SK-N-MC (cell line): Measurements from ENCODE around the gene GP1BA.

Experiments used
- EZH2 ChIP-seq: fragments of 200-600 bp; sonication (generic); IDR thresholded peaks from one replicate; pipeline ENCODE4 v1.6.1; 2017; ENCODE audit warnings: antibody characterized with exemption
- POLR2AphosphoS5 ChIP-seq: IDR thresholded peaks from 2 replicates; pipeline ENCODE4 v1.6.1; 2012; ENCODE audit warnings: mild to moderate bottlenecking, low read depth, low read length, borderline replicate concordance

DNA sequence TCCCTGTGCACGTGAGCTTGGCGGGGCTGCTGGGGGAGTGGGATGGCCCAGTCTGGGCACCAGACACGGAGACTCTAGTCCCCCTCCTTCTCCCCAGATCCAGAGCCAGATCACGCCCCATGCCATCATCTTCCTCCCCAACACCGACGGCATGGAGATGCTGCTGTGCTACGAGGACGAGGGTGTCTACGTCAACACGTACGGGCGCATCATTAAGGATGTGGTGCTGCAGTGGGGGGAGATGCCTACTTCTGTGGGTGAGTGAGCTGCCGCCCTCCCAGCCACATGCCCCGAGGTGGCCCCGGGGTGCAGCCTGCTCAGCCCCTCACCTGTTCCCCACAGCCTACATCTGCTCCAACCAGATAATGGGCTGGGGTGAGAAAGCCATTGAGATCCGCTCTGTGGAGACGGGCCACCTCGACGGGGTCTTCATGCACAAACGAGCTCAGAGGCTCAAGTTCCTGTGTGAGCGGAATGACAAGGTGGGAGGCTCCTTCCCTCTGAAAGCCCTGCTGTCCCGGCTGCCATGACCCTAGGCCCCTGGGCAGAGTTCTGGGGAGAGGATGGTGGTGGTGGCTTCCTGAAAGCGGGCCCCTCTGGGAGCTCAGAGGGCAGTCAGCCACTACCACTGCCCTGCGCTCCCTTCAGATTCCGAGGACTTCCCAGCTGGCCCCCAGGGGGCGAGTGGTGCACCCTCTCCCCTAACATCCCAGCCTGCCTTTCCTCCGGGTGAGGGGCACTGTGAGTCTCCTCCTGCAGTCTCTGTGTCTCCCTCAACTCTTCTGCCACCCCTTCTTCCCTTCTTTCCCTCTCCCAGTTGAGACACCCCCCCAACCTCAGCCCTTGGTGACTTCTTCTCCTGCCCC is 35.5 kb upstream of the GP1BA start:
- no peak for TF ChIP-seq POLR2AphosphoS5
- no peak for TF ChIP-seq EZH2
